ENCODE measurements around the gene ST6GALNAC6.

The ST6GALNAC6 gene

GRCh38 chr9:127866535-127866934 lies 32.9 kb downstream of the ST6GALNAC6 start:
- H3K4me1 Mint-ChIP-seq = peaks cover 33% of the 10 kb centered on the region
- no peaks in the 10 kb centered on the region for H3K36me3 Mint-ChIP-seq
- H3K27ac Mint-ChIP-seq = no peak overlapping the region
- H3K4me3 Mint-ChIP-seq = no peak overlapping the region
- no peaks in the 10 kb centered on the region for H3K27me3 Mint-ChIP-seq
- H3K9me3 Mint-ChIP-seq = no peaks in the 10 kb centered on the region

DNA sequence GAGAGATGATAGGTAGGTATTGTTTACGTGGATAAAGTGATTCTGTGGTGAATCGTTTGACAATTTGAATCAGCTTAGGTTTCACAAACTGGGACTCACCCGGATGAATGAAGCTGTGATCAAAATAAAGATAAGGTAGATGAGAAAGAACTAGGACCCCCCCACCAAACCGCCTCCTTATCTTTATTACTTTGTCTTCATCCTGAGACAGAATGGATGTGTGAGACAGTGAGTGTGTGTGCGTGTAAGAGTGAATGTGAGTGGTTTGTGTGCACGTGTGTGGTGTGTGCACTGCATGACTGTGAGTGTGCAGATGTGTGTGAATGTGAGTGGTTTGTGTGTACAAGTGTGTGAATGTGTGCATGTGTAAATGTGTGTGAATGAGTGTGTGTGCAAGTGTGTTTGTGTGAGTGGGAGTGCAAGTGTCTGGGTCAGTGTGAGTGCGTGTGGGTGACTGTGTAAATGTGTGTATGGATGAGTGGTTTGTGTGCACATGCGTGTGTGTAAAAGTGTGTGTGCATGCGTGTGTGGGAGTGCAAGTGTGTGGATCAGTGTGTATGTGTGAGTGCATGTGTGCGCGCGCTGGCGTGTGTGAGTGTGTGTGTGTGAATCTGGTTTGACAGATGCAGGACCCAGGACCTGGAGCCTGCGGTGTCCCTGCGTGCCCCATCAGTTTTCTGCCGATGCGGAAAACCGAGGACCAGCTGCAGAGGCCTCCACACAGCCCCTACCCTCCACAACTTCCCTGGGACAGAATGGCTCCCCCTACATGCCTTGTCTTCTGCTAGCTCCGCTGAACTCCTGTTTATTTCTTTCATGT lies 33.5 kb downstream of the ST6GALNAC6 start:
- H3K4me1 Mint-ChIP-seq = peaks cover 40% of the 10 kb centered on the region
- H3K4me3 Mint-ChIP-seq = no peak overlapping the region
- no peaks in the 10 kb centered on the region for H3K9me3 Mint-ChIP-seq
- no peak overlapping the region for H3K27ac Mint-ChIP-seq
- H3K36me3 Mint-ChIP-seq = no peaks in the 10 kb centered on the region
- H3K27me3 Mint-ChIP-seq = no peaks in the 10 kb centered on the region

- Mint-ChIP-seq H3K4me3 (no peak overlapping the region), H3K36me3 (no peaks in the 10 kb centered on the region), H3K27ac (no peak overlapping the region), H3K27me3 (no peaks in the 10 kb centered on the region), H3K4me1 (peaks cover 49% of the 10 kb centered on the region), H3K9me3 (no peaks in the 10 kb centered on the region)
Observed at GRCh38 chr9:127863191-127863621, 36.2 kb downstream of the ST6GALNAC6 start.

GRCh38 chr9:127862075-127863011 lies 37.1 kb downstream of the ST6GALNAC6 start:
- H3K27me3 Mint-ChIP-seq = no peaks in the 10 kb centered on the region
- H3K27ac Mint-ChIP-seq = peak overlapping the region; percentile 84
- no peaks in the 10 kb centered on the region for H3K36me3 Mint-ChIP-seq
- H3K4me3 Mint-ChIP-seq = peak overlapping the region; percentile 33
- H3K4me1 Mint-ChIP-seq = peaks cover 49% of the 10 kb centered on the region
- H3K9me3 Mint-ChIP-seq = no peaks in the 10 kb centered on the region

DNA sequence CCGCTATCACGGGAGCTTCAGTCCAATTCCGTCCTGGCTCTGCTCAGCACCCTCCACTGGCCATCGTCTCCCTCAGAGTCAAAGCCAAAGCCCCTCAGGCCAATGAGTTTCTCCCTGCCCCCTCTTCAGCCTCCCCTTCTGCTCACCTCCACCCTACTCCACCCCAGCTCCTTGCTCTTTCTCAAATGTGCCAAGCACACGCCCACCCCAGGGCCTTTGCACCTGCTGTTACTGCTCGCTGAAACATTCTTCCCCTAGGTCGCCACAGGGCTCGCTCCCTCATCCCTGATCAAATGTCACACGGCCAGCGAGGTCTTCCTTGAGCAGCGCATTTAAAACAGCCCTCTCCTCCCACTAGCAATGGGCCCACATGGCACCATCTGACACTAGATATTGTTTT lies 38.6 kb downstream of the ST6GALNAC6 start:
- Mint-ChIP-seq H3K4me1 (peaks cover 50% of the 10 kb centered on the region), H3K27ac (peak overlapping the region; percentile 23), H3K4me3 (no peak overlapping the region), H3K27me3 (no peaks in the 10 kb centered on the region), H3K9me3 (no peaks in the 10 kb centered on the region), H3K36me3 (no peaks in the 10 kb centered on the region)

DNA sequence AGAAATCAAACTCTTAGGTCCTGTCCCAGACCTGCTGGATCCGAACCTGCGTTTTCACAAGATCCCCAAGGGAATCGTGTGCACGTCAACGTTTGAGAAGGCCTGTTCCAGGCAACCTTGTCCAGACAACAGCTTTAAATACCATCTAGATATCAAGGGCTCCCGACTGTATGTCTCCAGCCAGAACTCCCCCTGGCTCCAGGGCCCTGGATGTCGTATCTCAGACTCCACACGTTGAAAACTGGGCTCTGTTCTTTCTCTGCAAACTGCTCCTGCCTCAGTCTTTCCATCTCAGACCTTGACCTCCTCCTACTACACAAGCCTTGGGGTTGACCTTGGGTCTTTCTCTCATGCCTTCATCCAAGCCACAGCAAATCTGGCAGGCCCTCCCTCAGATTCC lies 39.1 kb downstream of the ST6GALNAC6 start:
- no peak overlapping the region for H3K27ac Mint-ChIP-seq
- H3K36me3 Mint-ChIP-seq = no peaks in the 10 kb centered on the region
- peaks cover 50% of the 10 kb centered on the region for H3K4me1 Mint-ChIP-seq
- H3K4me3 Mint-ChIP-seq = no peak overlapping the region
- no peaks in the 10 kb centered on the region for H3K27me3 Mint-ChIP-seq
- H3K9me3 Mint-ChIP-seq = no peaks in the 10 kb centered on the region

- no peak overlapping the region for H3K4me3 Mint-ChIP-seq
- H3K36me3 Mint-ChIP-seq = no peaks in the 10 kb centered on the region
- H3K4me1 Mint-ChIP-seq = peaks cover 52% of the 10 kb centered on the region
- H3K9me3 Mint-ChIP-seq = no peaks in the 10 kb centered on the region
- no peaks in the 10 kb centered on the region for H3K27me3 Mint-ChIP-seq
- H3K27ac Mint-ChIP-seq = no peak overlapping the region
Observed at GRCh38 chr9:127858041-127858512, 41.3 kb downstream of the ST6GALNAC6 start.

DNA sequence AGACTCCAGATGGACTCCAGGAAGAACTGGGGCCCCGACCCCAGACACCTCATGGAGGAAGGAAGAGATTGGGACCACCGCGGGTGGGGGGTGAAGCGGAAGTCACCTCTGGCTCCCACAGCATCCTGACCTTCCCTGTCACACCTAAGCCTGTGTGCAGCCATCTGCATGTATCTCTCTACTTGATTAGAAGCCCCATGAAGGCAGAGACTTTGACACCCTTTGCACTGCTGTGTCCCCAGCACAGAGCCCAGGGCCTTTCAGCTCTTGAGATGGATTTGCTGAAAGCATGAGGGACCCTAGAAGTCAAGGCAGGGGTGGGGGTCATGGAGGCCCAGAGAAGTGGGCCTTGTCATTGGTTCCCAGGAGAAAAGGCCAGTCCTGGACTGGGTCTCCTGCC lies 42.1 kb downstream of the ST6GALNAC6 start:
- H3K27ac Mint-ChIP-seq = no peak overlapping the region
- H3K27me3 Mint-ChIP-seq = no peaks in the 10 kb centered on the region
- peaks cover 52% of the 10 kb centered on the region for H3K4me1 Mint-ChIP-seq
- H3K9me3 Mint-ChIP-seq = no peaks in the 10 kb centered on the region
- H3K36me3 Mint-ChIP-seq = no peaks in the 10 kb centered on the region
- no peak overlapping the region for H3K4me3 Mint-ChIP-seq

DNA sequence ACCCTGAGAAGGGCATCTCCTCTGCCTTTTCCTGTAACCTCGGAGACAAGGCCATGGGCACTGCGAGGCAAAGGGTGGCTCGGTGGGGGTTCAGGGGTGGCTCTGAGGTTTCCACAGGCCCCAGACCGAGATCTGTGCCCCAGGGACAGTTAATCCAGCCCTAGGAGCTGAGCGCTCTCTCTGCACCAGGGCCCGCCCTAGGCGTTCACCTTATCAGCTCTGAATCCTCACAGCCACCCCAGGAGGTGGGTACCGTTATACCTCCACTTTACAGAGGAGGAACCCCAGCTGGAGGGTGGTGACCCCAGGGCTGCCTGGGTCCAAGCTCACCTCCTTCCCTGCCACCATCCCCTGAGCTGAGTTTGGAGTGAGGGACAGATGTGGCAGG lies 42.7 kb downstream of the ST6GALNAC6 start:
- Mint-ChIP-seq H3K36me3 (no peaks in the 10 kb centered on the region), H3K4me1 (peaks cover 52% of the 10 kb centered on the region), H3K4me3 (no peak overlapping the region), H3K9me3 (no peaks in the 10 kb centered on the region), H3K27me3 (no peaks in the 10 kb centered on the region), H3K27ac (no peak overlapping the region)

DNA sequence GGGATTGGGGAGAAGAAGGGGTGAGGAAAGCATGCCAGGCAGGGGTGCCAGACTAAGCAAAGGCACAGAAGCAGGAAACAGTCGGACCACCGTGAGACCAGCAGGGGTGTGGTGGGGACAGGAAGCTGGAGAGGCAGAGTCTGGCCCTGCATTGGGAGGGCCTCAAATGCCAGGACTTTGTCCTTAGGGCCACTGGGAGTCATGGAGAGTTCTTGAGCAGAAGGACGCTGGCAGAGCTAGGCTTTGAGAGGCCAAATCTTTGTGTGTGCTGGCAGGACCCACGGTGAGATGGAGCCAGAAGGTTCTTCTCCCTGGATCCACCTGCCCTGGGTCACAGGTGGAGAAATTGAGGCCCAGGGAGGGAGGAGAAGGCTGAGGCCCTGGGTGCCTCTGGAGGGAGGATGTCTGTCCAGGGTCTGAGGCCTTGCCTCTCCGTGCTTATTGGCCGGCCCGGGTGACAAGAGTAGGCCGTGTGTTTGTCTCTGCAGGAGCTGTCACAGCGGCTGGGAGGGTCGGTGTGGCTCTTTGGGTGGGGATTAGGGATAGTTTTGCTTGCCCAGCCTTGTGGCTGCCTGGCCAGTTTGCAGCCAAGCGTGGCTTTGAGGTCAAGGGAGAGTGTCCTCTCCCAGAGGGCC lies 43.2 kb downstream of the ST6GALNAC6 start:
- peaks cover 49% of the 10 kb centered on the region for H3K4me1 Mint-ChIP-seq
- no peak overlapping the region for H3K27ac Mint-ChIP-seq
- H3K36me3 Mint-ChIP-seq = no peaks in the 10 kb centered on the region
- H3K4me3 Mint-ChIP-seq = no peak overlapping the region
- no peaks in the 10 kb centered on the region for H3K27me3 Mint-ChIP-seq
- H3K9me3 Mint-ChIP-seq = no peaks in the 10 kb centered on the region

DNA sequence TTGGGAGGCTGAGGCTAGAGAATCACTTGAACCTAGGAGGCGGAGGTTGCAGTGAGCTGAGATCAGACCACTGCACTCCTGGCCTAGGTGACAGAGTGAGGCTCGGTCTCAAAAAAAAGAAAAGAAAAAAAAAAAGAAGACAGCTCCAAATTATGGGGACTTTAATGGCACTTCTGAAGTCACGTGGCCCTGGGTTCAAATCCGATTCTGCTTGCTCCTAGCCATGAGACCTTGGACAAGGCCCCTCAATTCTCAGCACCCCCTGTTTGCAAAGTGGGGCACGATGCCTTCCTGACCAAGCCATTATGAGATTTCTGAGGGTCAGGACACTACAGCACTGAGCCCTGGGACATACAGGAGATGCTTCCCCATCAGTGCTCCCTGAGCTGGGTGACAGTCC lies 43.9 kb downstream of the ST6GALNAC6 start:
- Mint-ChIP-seq H3K36me3 (peaks cover under 1% of the 10 kb centered on the region), H3K4me3 (no peak overlapping the region), H3K27me3 (no peaks in the 10 kb centered on the region), H3K9me3 (no peaks in the 10 kb centered on the region), H3K27ac (peak overlapping the region; percentile 77), H3K4me1 (peaks cover 42% of the 10 kb centered on the region)

DNA sequence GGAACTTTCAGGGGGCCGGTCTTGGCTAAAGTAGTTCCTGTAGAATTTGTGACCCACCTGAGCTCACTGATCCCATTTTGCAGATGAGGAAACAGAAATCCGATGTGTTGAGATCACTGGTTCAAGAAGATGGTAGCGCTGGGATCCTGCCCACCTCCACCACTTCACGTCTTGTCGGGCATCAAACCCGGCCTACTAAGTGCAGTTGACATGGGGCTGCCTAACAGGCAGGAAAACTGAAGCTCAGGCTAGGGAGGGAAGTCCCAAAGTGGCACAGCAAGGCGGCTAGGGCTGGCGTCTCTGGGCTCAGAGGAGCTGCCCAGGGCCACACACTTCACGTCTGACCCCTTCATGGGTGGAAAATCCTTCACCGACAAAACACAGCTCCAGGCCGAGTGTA lies 44.4 kb downstream of the ST6GALNAC6 start:
- H3K4me3 Mint-ChIP-seq = peak overlapping the region; percentile 49
- no peak overlapping the region for H3K27ac Mint-ChIP-seq
- H3K36me3 Mint-ChIP-seq = peaks cover 2% of the 10 kb centered on the region
- H3K9me3 Mint-ChIP-seq = no peaks in the 10 kb centered on the region
- peaks cover 39% of the 10 kb centered on the region for H3K4me1 Mint-ChIP-seq
- no peaks in the 10 kb centered on the region for H3K27me3 Mint-ChIP-seq

DNA sequence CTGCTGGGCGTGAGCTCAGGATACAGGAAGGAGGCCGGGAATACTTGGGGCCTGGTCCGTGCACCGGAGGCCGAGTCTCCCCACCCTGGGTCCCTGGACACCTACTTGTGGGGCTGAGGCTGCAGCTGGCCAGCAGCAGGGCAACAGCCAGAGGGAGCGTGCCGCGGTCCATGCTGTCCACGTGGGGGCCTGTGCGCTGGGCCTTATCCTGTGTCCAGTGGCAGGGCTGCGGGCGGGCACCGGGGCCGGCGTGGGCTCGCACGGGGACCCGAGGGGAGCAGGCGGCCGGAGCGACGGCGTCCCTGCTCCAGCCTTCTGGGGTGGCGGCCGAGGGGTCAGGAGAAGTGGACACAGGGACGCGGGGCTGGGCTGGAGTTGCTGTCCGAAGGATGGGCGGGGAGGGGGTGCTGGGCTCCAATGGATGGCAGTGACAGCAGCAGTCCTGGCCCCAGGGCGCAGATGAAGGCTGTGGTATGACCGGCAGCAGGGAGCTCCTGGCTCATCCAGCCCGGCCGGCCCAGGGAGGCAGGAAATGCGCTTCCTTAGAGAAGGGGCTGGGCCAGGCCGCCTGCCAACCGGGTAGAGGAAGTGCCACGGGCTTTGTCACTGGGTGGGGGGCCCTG lies 45.1 kb downstream of the ST6GALNAC6 start, which contains the start of gene ENG:
ENG (minus strand) TSS at position 475 of the 623 bp plus-strand sequence; CDS start at position 172, 303 bp downstream.
- Mint-ChIP-seq H3K27ac (peak within 1 kb of the TSS; percentile 92), H3K4me1 (peaks cover 39% of the 10 kb centered on the region), H3K36me3 (peaks cover 4% of the 10 kb centered on the region), H3K27me3 (no peaks in the 10 kb centered on the region), H3K4me3 (peak within 1 kb of the TSS; percentile 90), H3K9me3 (no peaks in the 10 kb centered on the region)

DNA sequence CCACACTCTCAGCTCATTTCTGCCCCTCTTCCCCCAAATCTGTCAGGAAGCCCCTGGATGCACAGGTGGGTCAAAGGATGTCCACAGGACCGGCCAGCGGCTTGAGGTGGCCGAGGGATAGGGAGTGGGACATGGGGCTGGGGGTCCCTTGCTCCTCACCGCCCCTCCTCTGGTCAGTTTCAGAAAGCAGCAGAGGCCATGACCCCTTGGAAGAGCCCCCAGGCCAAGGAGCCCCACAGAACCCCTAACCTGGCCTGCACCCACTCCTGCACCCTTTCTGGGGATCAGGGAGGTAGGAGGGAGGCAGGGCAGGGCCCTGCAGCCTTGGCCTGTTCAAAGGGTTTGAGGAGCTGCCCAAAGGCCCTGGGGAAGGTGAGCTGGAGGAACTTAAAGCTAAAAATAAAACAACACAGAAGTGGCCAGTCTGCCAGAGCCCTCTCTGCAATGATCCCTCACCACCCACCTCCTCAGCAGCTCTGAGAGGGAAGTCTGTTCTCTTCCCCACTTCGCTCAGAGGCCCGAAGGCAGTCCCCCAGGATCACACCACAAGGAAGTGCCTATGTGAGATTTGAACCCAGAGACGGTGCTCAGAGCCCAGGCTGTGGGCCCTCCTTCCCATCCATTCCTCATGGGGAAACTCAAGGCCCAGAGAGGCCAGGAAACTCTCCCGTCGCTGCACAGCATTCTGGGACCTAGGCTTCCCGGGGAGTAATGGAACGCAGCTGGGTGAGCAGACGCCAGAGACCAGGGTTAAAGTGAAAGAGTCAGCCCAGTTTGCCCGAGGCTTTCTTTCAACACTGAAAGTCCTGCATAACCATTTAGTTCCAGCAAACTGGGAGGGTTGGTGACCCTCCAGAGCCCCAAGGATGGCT lies 45.9 kb downstream of the ST6GALNAC6 start:
- H3K27ac Mint-ChIP-seq = peak overlapping the region; percentile 92
- peaks cover 12% of the 10 kb centered on the region for H3K36me3 Mint-ChIP-seq
- H3K27me3 Mint-ChIP-seq = no peaks in the 10 kb centered on the region
- peaks cover 36% of the 10 kb centered on the region for H3K4me1 Mint-ChIP-seq
- no peaks in the 10 kb centered on the region for H3K9me3 Mint-ChIP-seq
- H3K4me3 Mint-ChIP-seq = peak overlapping the region; percentile 90
